GM18505 (cell line): Measurements from ENCODE around the gene ZNF285.
"Not testable (repeated sequence)": the region's sequence is repeated elsewhere in the genome, so short reads cannot be mapped to it uniquely, and the experiment has no call there.

Experiments
- ATAC-seq: cut with Tn5 transposase; IDR thresholded peaks from one replicate; pipeline ENCODE4 v1.9.1; 2021; ENCODE audit not compliant: unreplicated experiment
- POLR2A ChIP-seq: IDR thresholded peaks from 4 replicates; pipeline ENCODE4 v1.6.1; 2011; ENCODE audit warnings: borderline replicate concordance; ENCODE audit not compliant: insufficient read depth, insufficient read length; ENCODE audit errors: extremely low read depth

ZNF285 gene

DNA sequence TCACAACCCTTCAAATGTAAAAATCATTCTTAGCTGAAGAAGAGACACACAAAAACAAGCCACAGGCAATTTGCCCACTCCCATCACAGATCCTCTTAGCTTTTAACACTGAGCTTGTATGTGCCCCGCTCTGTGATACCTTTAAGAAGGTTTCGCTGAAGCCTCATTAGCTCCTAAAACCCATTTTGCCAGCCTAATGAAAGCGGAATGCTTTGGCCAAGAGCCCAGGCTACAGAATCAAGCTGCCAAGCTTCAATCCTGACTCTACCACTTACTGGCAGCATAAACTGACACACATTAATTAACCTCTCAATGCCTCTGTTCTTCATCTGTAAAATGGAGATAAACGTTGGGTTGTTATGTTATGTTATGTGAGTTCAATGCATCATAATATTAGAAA is 55.4 kb downstream of the ZNF285 start:
- TF ChIP-seq POLR2A: no peak
- ATAC-seq: no peak

GRCh38 chr19:44344255-44344654 is 57.2 kb downstream of the ZNF285 start:
- ATAC-seq: no peak
- no peak for TF ChIP-seq POLR2A

DNA sequence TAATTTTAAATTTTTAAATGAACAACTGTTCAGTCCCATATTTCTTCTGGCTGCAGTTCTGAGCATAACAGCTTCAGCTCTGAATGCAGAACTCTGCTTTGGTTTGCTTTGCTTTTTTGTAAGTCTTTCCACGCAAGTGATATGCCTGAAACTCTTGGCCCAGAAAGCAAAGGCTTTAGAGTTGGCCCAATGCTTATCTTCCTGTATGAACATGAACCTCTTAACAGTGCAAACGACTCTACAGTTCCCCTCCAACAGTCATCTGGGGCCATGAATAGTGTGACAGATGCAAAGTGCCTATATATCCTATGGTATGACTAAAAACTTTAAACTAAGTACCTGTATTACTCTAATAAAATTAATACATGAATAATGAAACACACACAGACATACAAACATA is 59.6 kb downstream of the ZNF285 start:
- ATAC-seq: no peak
- no peak for TF ChIP-seq POLR2A

DNA sequence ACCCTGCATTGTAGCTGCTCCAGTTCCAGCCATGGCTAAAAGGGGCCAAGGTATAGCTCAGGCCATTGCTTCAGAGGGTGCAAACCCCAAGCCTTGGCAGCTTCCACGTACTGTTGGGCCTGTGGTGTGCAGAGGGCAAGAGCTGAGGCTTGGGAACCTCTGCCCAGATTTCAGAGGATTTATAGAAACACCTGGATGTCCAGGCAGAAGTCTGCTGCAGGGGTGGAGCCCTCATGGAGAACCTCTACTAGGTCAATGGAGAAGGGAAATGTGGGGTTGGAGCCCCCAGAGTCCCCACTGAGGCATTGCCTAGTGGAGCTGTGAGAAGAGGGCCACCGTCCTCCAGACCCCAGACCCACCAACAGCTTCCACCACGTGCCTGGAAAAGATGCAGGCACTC is 66.8 kb downstream of the ZNF285 start:
- ATAC-seq: not testable (repeated sequence)
